ENCODE data around the gene CRP.
"Not testable (repeated sequence)": the region's sequence is repeated elsewhere in the genome, so short reads cannot be mapped to it uniquely, and the experiment has no call there.

CRP gene, protein sequence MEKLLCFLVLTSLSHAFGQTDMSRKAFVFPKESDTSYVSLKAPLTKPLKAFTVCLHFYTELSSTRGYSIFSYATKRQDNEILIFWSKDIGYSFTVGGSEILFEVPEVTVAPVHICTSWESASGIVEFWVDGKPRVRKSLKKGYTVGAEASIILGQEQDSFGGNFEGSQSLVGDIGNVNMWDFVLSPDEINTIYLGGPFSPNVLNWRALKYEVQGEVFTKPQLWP

DNA sequence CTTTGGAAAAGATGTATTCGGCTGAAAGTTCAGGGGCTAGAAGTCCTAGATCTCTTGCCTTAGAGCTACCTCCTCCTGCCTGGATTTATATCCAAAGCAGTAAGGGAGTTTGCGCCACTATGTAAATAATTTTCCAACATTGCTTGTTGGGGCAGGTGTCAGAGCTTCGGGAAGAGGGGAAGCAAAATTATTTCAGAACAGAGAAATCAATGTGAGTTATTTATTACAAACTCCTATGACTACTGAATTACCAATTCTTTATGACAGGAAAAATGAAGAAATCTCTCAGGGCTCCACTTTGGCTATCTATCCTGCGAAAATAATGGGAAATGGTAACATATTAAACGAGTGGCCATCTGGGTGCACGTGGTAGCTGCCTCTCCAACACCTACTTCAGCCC, at the start of gene CRP:
Gene CRP, minus strand, starts transcription at position 61 of the 400 bp plus-strand sequence. CDS start 104 bp downstream, outside the sequence.
- DNase-seq (ENCODE audit: low read depth in 2 of 2), result no peak

DNA sequence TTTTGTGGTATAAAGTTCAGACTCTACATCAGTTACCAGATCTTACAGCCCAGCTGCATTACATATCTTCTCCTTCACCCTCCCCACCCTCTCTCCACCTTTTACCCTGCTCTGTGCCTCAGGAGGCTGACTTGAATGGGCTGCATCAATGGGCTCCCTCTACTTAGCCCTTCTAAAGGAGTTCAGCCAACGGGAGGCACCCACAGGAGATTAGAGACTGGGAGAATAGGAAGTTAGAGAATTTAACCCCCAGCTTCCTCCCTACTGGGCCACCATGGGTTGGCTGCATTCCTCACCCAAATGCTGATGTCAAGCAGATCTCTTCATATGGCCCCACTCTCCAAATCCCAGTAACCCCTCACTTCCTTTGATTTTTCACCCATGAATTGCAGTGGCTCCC, 49.3 kb upstream of the CRP start:
- DNase-seq (ENCODE audit: low read depth in 2 of 2), result no peak

DNA sequence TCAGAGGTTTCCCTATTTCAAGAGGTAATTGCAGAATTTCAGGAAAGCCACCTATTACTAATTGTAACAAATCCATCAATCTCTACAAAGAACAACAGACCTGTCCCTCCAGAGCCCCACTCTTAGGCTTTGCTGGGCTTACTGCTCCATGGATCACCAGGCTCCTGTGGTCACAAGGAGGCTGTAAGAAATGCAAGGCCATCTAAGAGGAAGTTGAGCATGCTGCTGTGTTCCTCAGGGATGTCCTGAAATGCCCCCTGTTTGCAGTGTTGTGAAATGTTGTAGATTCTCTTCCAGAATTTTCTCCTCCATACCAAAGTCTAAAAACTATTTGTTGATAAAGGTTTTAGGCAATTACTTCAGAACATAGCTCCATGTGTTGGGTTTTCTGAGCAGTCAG, 42.0 kb upstream of the CRP start:
- no peak for DNase-seq (ENCODE audit: low read depth in 2 of 2)

DNA sequence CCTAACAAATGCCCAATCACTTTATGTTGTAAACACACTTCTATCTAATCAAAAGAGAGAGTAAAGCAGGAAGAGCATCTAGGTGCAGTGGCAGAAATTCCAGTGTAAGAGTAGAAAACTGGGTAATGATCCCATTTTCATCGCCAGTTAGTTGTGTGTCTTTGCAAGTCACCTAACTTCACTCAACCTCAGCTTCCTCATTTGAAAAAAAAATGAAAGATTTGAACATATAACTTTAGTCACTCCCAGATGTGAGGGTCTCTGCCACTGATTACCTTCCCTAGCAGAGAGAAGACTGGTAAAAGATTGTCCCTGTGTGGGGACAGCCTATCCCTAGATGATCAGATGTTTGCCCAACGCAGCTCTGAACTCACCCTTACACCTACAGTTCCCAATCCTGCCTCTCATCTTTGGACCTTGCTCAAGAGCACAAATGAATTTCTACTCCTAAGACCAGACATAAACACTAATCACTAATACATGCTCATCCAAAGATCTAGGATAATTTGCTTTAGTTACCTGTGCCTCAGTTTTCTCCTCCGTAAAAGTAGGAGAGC, 41.1 kb upstream of the CRP start:
- DNase-seq (ENCODE audit: low read depth in 2 of 2), result no peak

DNA sequence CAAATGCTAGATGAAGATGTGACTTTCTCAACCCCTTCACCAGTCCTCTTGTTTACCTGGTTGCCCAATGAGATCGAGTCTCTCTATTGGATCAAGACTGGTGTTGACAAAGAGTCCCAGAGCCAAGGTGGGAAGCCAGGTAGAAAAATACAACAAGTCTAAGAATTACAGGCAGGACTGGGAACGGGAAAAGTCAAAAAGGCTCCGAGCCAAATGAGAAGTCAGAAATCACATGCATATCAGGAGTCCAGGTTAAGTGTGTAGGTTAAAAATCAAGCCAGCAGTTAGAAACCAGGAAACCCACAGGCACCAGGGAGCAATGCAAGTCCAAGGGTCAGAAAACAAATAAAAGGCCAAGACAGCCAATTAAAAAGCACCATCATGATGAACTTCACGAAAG, 39.0 kb upstream of the CRP start:
- DNase-seq (ENCODE audit: low read depth in 2 of 2), result no peak

DNA sequence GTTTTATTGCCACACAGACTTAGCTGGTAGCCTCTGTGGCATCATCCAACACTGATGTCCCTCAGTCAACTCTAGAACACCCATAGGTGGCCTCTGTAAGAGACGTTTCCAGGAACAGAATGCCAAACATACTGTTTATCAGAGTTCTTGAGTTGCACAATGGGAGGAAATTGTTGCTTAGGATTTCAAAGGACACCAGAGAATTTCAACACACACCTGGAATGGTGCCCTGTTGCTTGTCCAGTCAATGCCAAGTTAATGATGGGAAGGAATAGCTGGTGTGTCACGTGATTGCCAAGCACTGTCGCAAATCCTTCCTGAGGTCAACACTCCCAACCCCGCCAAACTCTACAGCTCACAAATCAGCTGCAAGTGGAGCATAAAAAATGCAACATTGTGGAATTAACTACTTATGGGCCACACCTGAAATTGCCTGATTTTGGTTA, 37.8 kb upstream of the CRP start:
- DNase-seq (ENCODE audit: low read depth in 2 of 2), result no peak

DNA sequence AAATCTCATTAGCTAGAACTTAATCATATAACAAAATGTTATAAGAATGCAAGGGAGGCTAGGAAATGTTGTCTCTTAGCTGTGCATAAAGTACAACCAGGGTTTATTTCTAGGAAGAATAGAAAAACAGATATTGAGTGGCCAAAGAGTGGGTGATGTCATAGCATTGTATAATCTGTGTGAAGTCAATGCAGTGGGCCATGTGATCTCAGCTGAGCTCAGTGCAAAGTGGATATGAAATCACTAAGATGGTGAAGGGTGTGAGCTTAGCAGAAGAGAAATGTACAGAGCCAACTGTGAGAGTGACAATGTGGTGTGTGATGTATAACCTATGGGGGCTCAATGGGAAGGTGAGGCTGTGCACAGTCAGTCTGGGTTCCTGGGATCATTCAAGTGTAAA, 36.6 kb upstream of the CRP start:
- DNase-seq (ENCODE audit: low read depth in 2 of 2), result no peak

DNA sequence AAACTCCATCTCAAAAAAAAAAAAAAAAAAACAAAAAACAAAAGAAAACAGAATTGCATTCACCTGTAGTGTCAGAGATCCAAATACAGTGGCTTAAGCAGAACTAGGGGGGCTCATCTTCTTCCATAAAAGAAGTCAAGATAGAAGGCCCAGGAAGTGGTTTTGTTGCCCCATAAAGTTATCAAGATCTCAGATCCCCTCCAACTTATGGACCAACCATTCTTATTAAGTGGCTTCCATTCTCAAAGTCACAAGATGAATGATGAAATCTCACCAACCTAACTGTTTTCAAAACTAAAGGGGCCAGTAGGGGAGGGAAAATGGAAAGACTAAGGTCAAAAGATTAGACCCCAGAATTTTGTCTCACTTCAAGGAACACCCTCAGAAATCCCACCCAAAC, 36.2 kb upstream of the CRP start:
- DNase-seq (ENCODE audit: low read depth in 2 of 2), result no peak

DNA sequence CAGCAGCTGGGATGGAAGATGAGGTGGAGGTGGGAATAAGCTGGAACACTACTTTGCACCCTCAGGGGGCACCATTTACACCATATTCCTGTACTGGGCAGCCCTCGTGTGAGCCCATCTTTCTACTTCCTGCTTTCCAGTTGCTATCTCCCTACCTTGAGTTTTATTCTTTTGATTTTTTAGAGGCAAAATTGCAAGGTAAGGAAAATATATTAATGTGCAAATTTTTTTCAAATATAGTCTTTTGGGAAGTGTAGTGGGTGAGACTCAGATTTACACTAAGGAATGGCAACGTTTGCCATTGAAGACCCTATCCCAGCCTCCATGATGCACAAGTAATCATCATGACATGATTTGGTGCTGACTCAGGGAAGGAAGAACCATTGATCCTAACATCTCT, 35.2 kb upstream of the CRP start:
- no peak for DNase-seq (ENCODE audit: low read depth in 2 of 2)

DNA sequence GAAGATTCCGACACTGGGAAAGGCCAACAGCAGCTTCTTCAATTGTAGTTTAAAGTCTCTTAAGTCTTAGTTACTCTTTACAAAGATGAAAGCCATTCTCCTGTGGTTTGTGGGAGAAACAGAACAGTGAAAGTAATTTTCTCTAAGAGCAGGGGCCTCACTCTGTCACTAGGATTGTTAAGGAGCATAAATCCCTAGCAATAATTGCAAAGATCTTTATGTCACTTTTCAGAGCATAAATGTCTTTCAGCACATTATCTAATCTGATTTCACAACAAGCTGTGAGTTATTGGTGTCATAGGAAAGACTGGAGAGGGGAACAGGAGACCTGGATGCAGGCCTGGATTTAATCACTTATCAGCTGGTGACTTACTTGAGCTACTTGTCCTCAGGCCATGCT, 34.0 kb upstream of the CRP start:
- DNase-seq (ENCODE audit: low read depth in 2 of 2), result no peak

DNA sequence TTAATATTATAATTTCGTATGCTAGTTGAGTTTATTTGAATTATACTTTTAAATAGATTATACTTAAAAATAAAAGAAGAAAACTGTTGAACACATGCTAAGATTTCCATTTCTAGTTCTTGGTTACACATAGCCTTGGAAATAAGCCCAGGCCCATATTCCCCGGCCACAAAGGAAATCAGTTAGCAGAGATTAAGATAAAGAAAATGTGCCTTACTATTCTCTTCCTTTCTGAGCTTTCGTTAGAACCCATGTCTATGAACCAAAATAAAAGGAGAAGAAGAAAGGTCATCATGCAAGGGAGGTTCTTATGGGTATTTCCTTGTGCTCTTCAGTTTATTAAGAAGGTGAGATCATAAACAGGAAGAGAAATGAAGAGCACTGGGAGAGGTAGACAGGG, 32.3 kb upstream of the CRP start:
- no peak for DNase-seq (ENCODE audit: low read depth in 2 of 2)

DNA sequence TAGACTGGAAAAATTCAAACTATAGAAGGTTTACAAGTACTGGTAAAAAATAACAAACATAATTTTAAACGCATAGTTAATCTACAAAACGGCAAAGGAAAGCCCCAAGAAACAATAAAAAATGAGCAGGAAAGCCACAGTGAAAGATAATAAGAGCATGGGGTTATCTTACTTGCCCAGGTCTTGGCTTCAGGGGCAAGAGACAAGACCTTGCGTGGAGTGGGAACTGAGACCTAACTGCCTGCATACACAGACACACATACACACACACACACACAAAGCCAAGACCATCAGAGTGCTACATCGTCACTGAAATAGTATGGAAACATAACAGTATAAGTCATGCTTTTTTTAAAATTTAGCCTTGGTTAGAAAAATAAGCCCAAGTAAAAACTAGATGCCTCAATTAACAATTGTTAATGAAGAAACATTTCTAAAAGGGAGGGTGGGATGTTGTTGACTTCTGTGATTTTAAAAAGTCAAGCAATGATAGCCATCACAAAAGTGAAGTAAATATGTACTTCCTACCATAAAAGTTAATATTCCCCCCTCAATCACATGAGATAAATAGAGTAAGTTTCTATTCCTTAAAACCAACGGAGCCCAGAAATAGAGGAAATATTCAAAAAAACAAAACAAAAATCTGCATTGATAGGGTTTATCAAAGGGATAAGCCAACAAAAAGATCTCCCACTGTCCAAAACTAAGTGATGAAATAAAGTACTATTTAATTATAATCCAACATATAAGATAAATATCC, 29.4 kb upstream of the CRP start:
- no peak for DNase-seq (ENCODE audit: low read depth in 2 of 2)

DNA sequence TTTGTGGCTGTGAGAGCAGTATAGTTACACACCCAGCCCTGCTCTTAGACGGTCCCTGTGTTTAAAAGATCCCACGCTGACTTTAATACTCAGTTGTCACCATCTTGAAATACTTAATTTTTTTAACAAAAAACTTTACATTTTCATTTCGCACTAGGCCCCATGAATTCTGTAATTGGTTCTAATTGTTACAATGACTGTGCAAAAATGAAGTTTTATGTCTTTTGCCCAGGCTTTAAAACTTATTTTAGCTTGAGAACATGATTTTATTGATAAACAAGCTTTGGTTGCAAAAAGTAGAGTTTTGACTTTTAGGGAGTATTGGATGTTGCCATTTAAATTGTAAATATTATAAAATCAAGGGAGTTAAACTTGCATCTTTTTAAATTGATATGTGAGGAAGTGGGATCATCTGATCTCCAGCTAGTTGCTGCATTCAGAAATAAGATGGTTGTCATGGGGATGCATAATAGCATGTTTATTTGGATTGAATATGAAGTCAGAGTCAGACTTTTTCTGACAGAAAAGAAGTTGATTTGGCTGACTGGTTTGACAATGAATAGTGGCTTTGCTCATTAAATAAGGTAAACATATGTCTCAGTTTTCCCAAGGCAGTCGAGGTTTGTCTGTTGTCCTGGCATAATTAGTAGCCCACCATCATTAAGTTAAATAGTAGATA, 23.0 kb upstream of the CRP start:
- no peak for DNase-seq (ENCODE audit: low read depth in 2 of 2)

DNA sequence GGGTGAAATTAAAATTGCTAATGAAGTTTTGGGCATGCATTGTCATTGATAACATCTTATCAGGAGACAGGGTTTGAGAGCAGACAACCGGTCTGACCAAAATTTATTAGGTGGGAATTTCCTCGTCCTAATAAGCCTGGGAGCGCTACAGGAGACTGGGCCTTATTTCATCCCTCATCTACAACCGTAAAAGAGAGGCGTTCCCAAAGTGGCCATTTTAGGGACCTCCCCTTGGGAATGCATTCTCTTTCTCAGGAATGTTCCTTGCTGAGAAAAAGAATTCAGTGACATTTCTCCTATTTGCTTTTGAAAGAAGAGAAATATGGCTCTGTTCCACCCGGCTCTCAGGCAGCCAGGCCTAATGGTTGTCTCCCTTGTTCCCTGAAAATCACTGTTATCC, 8.8 kb upstream of the CRP start:
- not testable (repeated sequence) for DNase-seq (ENCODE audit: low read depth in 2 of 2)

DNA sequence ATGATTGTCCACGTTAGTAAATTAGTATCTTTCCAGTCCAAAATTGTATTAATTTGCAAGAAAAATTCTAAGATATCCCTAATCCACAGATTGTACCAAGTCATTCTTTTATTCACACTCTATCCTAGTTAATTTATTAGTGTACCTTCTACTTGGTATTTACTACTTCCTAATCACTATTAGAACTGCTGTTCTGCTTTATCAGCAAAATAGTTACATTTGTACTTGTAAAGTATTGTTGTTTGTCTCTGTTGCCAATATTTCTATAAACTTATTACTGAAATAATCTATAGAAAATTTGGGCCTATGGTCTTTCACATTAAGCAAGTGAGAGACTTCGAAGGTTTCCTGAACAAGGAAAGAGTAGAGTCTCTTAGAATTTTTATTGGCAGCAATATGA, 5.6 kb upstream of the CRP start:
- DNase-seq (ENCODE audit: low read depth in 2 of 2), result no peak

DNA sequence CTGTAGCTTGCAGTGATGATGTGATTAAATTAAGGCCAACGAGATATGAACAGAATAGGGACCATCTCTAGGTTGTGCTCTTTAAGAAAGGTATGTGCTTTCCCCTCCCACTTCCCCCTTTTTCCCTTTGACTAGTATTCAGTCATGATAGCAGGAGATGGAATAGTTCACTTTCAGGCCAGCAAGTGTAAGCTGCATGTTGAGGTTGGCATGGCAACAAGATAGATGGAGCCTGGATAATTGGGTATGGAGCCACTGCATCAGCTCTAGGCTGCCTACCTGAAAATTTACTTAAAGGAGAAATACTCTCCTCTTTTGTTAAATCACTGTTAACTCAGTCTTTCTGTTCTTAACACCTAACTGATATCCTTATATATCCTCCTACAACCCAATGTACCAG, 1.5 kb upstream of the CRP start:
- no peak for DNase-seq (ENCODE audit: low read depth in 2 of 2)

DNA sequence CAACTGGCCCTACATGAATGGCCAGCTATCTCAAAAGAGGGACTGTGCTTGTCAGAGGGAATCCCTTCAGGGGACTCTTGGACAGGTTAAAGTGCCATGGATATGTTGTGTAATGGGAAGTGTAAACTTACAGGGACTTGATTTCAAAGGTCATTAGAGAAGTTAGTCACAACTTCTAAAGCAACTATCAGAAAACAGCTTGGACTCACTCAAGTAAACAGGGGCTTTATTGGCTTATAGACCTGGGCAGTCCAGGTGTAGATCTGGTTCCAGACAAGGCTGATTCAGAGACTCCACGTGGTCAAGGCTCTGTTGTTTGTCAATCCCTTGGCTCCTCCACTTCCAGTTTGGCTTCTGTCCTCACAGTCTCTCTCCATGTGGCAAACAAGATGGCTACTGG, 2.3 kb downstream of the CRP start:
- no peak for DNase-seq (ENCODE audit: low read depth in 2 of 2)

DNA sequence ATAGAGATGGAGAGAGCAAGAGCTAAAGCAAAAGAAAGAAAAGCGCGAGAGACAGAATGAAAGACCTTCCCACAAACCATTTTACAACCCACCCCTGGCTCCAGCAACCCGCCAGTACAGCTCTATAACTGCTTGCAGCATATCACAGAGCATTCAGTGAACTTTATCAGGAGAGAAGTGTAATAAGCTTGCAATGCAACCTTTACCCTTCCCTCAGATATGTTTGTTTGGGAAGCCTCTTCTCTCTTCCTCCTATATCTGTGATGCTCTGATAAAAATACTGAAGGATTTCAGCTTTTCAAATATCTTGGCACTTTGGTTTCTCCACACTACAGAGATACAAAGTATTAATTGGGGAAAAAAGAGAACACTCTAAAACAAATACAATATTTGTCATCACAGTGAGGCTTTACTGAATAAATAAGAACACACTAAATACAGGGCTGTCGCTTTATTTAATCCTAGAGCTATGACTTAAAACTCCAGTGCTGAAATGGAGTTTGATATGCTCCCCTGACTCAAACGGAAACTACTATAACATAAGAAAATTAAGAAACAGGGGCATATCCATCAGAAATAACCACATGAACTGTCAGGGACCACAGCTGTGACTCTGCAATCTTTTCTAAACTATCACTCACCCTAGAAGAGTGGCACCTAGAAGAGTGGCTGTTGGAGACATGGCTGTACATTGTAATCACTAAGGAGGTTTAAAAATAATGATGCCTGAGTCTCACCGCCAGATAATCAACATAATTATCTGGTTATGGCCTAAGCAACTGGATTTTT, 6.7 kb downstream of the CRP start:
- no peak for DNase-seq (ENCODE audit: low read depth in 2 of 2)

DNA sequence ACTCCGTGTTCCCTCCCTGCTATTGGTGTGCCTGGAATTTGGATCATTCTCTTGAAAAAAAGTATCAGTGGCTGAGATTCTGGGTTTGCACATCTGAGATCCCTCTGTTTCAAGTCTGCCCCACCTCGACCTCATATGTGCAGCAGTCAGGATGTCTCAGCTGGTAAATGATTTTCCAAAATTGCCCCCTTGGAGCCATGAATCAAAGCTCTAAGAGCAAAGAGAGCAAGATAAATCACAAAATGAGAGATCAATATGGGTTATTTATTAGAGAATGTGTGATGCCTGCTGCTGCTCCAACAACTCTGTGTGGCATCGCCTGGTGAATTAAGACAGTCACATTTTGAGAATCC, 8.5 kb downstream of the CRP start:
- no peak for DNase-seq (ENCODE audit: low read depth in 2 of 2)

DNA sequence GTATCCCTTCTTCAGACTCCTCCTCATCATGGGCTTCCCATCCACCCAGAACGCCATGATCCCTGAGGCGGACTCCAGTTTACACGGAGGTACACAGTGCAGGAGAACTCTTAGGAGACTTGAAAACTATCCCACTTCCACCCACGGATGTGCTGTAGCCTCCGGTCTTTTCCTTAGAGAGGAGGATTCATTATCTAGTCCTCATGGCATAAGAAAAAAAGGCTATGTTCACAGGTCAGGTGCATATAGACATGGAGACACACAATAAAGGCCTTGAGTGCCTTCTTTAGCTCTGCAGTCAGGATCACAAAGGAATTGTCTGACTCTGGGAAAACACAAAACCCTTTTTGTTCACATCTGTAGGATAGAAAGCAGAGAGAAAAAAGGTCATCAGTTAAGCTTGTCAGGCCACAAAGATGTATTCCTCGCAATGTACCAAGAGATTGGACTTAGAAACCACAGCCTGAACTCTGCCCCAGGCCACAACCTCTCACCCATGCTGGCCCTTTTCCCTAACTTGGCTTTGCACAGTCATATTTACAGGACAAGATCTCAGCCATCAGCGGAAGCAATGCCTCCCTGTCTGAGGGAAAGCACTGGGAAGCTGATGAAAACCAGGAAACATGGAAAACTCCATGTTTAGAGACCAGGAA, 9.0 kb downstream of the CRP start:
- DNase-seq (ENCODE audit: low read depth in 2 of 2), result no peak

DNA sequence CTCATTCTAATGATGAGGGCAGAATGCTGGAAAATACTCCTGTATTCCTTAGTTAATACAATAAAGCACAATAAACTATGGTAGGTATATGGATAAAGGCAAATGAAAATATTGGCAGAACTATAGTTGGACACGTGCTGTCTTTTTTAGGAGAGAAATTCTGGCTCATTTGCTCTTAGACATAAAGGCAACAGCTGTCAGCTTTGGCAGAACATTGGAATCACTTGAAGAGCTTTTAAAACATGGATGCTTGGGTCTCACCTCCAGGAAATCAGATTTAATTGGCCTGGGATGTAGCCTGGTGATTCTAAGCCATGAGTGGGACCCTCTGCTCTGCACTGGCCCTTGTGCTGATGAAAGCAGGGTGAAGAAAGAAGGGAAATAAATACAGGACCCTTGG, 9.9 kb downstream of the CRP start:
- no peak for DNase-seq (ENCODE audit: low read depth in 2 of 2)

DNA sequence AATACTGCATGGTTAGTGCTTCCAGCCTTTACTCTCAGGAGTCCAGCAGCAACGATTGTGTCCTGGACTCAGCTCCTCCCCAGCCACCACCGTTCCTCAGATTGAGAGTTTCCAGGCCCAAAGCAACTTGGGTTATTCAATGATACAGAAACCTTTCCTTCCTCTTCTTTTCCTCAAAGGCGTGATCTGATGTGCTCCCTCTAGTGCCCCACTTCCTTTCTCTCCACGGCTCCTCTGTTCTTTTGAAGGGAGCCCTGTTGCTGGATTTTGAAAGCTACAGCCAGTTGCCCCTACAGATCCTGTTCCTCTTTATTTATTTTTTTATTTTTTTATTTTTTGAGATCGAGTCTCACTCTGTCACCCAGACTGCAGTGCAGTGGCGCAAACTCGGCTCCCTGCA, 14.1 kb downstream of the CRP start:
- no peak for DNase-seq (ENCODE audit: low read depth in 2 of 2)
